ENCODE results near the gene ITPR1.

ITPR1 gene

GRCh38 chr3:4644951-4645350 is 151.8 kb downstream of the ITPR1 start:
- TF ChIP-seq ZFP3 (CRISPR knock-in tag; IDR thresholded peaks at IDR 0.05) (no peak), ARNTL (CRISPR knock-in tag; IDR thresholded peaks at IDR 0.05; ENCODE audit: borderline replicate concordance, low read depth) (no peak), TSHZ2 (CRISPR knock-in tag; IDR thresholded peaks at IDR 0.05) (no peak), ZFP30 (CRISPR knock-in tag; IDR thresholded peaks at IDR 0.05) (no peak), ZNF8 (CRISPR knock-in tag; IDR thresholded peaks at IDR 0.05) (no peak), GLIS3 (CRISPR knock-in tag; IDR thresholded peaks at IDR 0.05) (no peak), CSRNP3 (CRISPR knock-in tag; IDR thresholded peaks at IDR 0.05) (no peak), CREB5 (CRISPR knock-in tag; IDR thresholded peaks at IDR 0.05; ENCODE audit: low read depth) (no peak), TOX (CRISPR knock-in tag; IDR thresholded peaks at IDR 0.05; ENCODE audit: borderline replicate concordance) (no peak), PPARA (CRISPR knock-in tag; IDR thresholded peaks at IDR 0.05; ENCODE audit: borderline replicate concordance) (no peak), BACH2 (CRISPR knock-in tag; IDR thresholded peaks at IDR 0.05; ENCODE audit: borderline replicate concordance) (no peak), ZC3H10 (CRISPR knock-in tag; IDR thresholded peaks at IDR 0.05) (no peak), TCF4 (CRISPR knock-in tag; IDR thresholded peaks at IDR 0.05; ENCODE audit: borderline replicate concordance) (no peak)
- ATAC-seq = no peak

- TF ChIP-seq OSR1 (CRISPR knock-in tag; IDR thresholded peaks at IDR 0.05) (no peak), ZC3H10 (CRISPR knock-in tag; IDR thresholded peaks at IDR 0.05) (no peak), TCF4 (CRISPR knock-in tag; IDR thresholded peaks at IDR 0.05; ENCODE audit: borderline replicate concordance) (no peak), CSRNP3 (CRISPR knock-in tag; IDR thresholded peaks at IDR 0.05) (no peak), CSDC2 (CRISPR knock-in tag; IDR thresholded peaks at IDR 0.05) (no peak), ZFP3 (CRISPR knock-in tag; IDR thresholded peaks at IDR 0.05) (no peak), ISL1 (CRISPR knock-in tag; IDR thresholded peaks at IDR 0.05) (no peak), ARNTL (CRISPR knock-in tag; IDR thresholded peaks at IDR 0.05; ENCODE audit: borderline replicate concordance, low read depth) (no peak), BACH2 (CRISPR knock-in tag; IDR thresholded peaks at IDR 0.05; ENCODE audit: borderline replicate concordance) (no peak), PATZ1 (CRISPR knock-in tag; IDR thresholded peaks at IDR 0.05; ENCODE audit: borderline replicate concordance) (no peak), POU6F1 (CRISPR knock-in tag; IDR thresholded peaks at IDR 0.05; ENCODE audit: borderline replicate concordance, low read depth) (no peak), RARB (CRISPR knock-in tag; IDR thresholded peaks at IDR 0.05) (no peak), TOX (CRISPR knock-in tag; IDR thresholded peaks at IDR 0.05; ENCODE audit: borderline replicate concordance) (no peak), CREB5 (CRISPR knock-in tag; IDR thresholded peaks at IDR 0.05; ENCODE audit: low read depth) (no peak), SNAI2 (CRISPR knock-in tag; IDR thresholded peaks at IDR 0.05) (no peak), ZNF8 (CRISPR knock-in tag; IDR thresholded peaks at IDR 0.05) (no peak), ZNF70 (CRISPR knock-in tag; IDR thresholded peaks at IDR 0.05) (no peak), PPARA (CRISPR knock-in tag; IDR thresholded peaks at IDR 0.05; ENCODE audit: borderline replicate concordance) (no peak), ESRRG (CRISPR knock-in tag; IDR thresholded peaks at IDR 0.05) (no peak)
- ATAC-seq = no peak
Observed at GRCh38 chr3:4645468-4645867, 152.3 kb downstream of the ITPR1 start.

All from SK-N-SH treated with all-trans-retinoic acid at 6 μM for 48 hours (cell line).